GM23338 (cell line): ENCODE measurements around the gene RNGTT.

Source experiments
- CREB1 ChIP-seq: fragments of 250-450 bp; sonication (Bioruptor Pico); IDR thresholded peaks from 2 replicates; pipeline ENCODE4 v1.5.0; 2020; ENCODE audit warnings: low read depth, mild to moderate bottlenecking, moderate library complexity
- EZH2 ChIP-seq: fragments of 200-600 bp; sonication (generic); IDR thresholded peaks from one replicate; pipeline ENCODE4 v1.8.0; 2017; ENCODE audit warnings: antibody characterized with exemption, mild to moderate bottlenecking, low read depth; ENCODE audit not compliant: unreplicated experiment
- EZH2phosphoT487 ChIP-seq: fragments of 200-600 bp; sonication (generic); IDR thresholded peaks from one replicate; pipeline ENCODE4 v1.8.1; 2018; ENCODE audit warnings: antibody characterized with exemption; ENCODE audit not compliant: unreplicated experiment
- JUNB ChIP-seq: IDR thresholded peaks from one replicate; pipeline ENCODE4 v1.6.1; 2016; ENCODE audit warnings: antibody characterized with exemption; ENCODE audit not compliant: unreplicated experiment
- NANOG ChIP-seq: IDR thresholded peaks from 2 replicates; pipeline ENCODE4 v1.6.1; 2016; ENCODE audit warnings: antibody characterized with exemption, borderline replicate concordance
- POLR2AphosphoS5 ChIP-seq: IDR thresholded peaks from 2 replicates; pipeline ENCODE4 v1.6.1; 2016; ENCODE audit warnings: antibody characterized with exemption, low read depth
- ZNF114 ChIP-seq: fragments of 250-450 bp; sonication (Bioruptor Pico); IDR thresholded peaks from 2 replicates; pipeline ENCODE4 v1.5.0; 2020; ENCODE audit warnings: mild to moderate bottlenecking, moderate library complexity
- ZNF331 ChIP-seq: fragments of 250-450 bp; sonication (Bioruptor Pico); IDR thresholded peaks from 2 replicates; pipeline ENCODE4 v1.5.0; 2020; ENCODE audit warnings: low read depth, mild to moderate bottlenecking, moderate library complexity
- TF ChIP-seq, protein P1 (sequence below), 2 experiments: fragments of 200-600 bp in 1 of 2; sonication (generic) in 1 of 2; conservative IDR thresholded peaks; 2 replicates each; pipeline versions ENCODE4 v1.5.1 to v1.6.1; 2016 to 2017; ENCODE audit warnings: antibody characterized with exemption in 2 of 2, low read depth in 2 of 2, mild to moderate bottlenecking in 2 of 2, moderate library complexity in 1 of 2
- TF ChIP-seq, protein P2 (sequence below): IDR thresholded peaks from one replicate; pipeline ENCODE4 v1.6.1; 2018; ENCODE audit warnings: antibody characterized with exemption; ENCODE audit not compliant: unreplicated experiment
- TF ChIP-seq, protein P3 (sequence below): IDR thresholded peaks from 2 replicates; pipeline ENCODE4 v1.6.1; 2016; ENCODE audit warnings: antibody characterized with exemption

GRCh38 chr6:88815491-88815890 is 147.9 kb downstream of the RNGTT start:
- TF ChIP-seq, protein P1, sequence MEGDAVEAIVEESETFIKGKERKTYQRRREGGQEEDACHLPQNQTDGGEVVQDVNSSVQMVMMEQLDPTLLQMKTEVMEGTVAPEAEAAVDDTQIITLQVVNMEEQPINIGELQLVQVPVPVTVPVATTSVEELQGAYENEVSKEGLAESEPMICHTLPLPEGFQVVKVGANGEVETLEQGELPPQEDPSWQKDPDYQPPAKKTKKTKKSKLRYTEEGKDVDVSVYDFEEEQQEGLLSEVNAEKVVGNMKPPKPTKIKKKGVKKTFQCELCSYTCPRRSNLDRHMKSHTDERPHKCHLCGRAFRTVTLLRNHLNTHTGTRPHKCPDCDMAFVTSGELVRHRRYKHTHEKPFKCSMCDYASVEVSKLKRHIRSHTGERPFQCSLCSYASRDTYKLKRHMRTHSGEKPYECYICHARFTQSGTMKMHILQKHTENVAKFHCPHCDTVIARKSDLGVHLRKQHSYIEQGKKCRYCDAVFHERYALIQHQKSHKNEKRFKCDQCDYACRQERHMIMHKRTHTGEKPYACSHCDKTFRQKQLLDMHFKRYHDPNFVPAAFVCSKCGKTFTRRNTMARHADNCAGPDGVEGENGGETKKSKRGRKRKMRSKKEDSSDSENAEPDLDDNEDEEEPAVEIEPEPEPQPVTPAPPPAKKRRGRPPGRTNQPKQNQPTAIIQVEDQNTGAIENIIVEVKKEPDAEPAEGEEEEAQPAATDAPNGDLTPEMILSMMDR (conservative IDR thresholded peaks at IDR 0.05; ENCODE audit: low read depth in 2 of 2): no peak
- no peak for TF ChIP-seq EZH2
- no peak for TF ChIP-seq NANOG
- TF ChIP-seq, protein P2, sequence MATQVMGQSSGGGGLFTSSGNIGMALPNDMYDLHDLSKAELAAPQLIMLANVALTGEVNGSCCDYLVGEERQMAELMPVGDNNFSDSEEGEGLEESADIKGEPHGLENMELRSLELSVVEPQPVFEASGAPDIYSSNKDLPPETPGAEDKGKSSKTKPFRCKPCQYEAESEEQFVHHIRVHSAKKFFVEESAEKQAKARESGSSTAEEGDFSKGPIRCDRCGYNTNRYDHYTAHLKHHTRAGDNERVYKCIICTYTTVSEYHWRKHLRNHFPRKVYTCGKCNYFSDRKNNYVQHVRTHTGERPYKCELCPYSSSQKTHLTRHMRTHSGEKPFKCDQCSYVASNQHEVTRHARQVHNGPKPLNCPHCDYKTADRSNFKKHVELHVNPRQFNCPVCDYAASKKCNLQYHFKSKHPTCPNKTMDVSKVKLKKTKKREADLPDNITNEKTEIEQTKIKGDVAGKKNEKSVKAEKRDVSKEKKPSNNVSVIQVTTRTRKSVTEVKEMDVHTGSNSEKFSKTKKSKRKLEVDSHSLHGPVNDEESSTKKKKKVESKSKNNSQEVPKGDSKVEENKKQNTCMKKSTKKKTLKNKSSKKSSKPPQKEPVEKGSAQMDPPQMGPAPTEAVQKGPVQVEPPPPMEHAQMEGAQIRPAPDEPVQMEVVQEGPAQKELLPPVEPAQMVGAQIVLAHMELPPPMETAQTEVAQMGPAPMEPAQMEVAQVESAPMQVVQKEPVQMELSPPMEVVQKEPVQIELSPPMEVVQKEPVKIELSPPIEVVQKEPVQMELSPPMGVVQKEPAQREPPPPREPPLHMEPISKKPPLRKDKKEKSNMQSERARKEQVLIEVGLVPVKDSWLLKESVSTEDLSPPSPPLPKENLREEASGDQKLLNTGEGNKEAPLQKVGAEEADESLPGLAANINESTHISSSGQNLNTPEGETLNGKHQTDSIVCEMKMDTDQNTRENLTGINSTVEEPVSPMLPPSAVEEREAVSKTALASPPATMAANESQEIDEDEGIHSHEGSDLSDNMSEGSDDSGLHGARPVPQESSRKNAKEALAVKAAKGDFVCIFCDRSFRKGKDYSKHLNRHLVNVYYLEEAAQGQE: no peak
- TF ChIP-seq, protein P3, sequence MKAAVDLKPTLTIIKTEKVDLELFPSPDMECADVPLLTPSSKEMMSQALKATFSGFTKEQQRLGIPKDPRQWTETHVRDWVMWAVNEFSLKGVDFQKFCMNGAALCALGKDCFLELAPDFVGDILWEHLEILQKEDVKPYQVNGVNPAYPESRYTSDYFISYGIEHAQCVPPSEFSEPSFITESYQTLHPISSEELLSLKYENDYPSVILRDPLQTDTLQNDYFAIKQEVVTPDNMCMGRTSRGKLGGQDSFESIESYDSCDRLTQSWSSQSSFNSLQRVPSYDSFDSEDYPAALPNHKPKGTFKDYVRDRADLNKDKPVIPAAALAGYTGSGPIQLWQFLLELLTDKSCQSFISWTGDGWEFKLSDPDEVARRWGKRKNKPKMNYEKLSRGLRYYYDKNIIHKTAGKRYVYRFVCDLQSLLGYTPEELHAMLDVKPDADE: no peak
- TF ChIP-seq EZH2phosphoT487: no peak
- TF ChIP-seq POLR2AphosphoS5: no peak
- no peak for TF ChIP-seq CREB1
- no peak for TF ChIP-seq ZNF331 (CRISPR knock-in tag)
- no peak for TF ChIP-seq JUNB
- no peak for TF ChIP-seq ZNF114 (CRISPR knock-in tag)
